Measurements from ENCODE around the gene CDRT15L2.
"Not testable (repeated sequence)": the region's sequence is repeated elsewhere in the genome, so short reads cannot be mapped to it uniquely, and the experiment has no call there.

CDRT15L2 gene

DNA sequence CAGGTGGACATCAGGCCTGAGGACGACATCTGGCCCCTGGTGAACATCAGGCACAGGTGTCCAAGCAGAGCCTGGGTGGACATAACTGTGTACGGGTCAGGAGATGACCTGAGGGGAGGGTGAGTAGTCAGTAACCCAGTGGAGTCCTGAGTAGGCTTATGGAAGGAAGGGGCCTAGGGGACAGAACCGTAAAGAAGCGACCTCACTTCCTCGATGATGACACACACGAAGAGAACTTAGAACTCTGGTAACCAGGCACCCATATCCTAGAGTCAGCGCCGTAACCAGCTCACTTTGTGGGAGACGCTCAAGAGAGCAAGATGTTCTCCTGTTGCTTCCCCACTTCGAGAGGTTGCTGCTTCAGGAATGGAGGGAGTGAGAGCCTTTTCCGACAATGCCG lies at the start of gene CDRT15L2:
CDRT15L2 (plus strand) TSS at position 301 of the 400 bp plus-strand sequence; CDS start at position 321, 20 bp downstream.
- DNase-seq = not testable (repeated sequence)

DNA sequence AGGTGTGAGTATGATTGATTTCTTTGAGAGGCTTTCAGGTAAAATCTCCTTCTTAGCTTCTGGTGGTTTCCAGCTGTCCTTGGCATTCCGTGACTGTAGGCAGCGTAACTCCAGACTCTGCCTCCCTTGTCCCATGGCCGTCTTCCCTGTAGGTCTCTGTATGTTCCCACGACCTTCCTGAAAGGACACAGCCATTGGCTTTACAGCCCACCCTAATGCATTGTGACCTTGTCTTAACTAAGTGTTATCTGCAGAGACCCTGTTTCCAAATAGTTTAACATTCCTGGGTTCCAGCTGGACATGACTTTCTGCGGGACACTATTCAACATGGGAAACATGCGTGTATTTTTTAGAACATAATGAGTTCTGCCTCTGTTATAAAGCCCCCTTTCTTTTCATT lies 49.4 kb upstream of the CDRT15L2 start:
- not testable (repeated sequence) for DNase-seq

DNA sequence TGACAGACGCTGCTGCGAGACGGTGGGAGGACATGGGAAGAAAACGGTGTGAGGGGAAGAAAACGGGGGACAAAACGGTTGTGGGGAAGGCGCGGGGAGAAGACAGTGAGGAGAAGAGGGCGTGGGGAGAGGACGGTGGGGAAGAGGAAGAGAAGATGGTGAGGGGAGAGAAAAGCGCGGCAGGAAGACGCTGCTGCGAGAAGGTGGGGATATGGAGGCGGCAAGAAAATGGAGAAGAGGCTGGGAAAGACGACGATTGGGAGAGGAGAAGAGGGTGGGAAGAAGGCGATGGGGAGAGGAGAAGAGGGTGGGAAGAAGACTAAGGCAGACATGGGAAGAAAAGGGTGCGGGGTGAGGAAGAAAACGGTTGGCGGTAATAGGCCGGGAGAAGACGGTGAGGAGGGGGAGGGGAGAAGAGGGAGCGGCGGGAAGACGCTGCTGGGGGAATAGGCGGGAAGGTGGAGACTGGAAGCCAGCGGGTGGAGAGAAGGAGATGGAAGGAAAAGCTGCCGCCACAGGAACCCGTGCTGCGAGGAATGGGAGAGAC lies 46.9 kb upstream of the CDRT15L2 start:
- not testable (repeated sequence) for DNase-seq

DNA sequence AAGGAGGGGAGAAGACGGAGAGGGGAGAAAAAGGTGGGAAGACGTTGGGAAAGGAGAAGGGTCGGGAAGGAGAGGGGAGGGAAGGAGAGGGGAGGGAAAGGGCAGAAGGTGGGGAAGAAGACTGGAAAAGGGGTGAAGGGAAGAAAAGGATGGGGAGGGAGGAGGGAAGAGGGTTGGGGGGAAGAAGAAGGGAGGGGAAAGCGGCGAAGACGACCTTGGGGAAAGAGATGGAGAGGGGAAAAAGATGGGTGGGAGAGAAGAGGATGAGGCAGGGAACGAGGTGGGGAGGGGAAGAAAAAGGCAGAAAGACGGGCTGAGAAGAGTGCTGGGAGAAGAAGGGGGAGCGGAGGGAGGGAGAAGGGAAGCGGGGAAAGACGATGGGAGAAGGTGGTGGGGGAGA lies 46.3 kb upstream of the CDRT15L2 start:
- not testable (repeated sequence) for DNase-seq

DNA sequence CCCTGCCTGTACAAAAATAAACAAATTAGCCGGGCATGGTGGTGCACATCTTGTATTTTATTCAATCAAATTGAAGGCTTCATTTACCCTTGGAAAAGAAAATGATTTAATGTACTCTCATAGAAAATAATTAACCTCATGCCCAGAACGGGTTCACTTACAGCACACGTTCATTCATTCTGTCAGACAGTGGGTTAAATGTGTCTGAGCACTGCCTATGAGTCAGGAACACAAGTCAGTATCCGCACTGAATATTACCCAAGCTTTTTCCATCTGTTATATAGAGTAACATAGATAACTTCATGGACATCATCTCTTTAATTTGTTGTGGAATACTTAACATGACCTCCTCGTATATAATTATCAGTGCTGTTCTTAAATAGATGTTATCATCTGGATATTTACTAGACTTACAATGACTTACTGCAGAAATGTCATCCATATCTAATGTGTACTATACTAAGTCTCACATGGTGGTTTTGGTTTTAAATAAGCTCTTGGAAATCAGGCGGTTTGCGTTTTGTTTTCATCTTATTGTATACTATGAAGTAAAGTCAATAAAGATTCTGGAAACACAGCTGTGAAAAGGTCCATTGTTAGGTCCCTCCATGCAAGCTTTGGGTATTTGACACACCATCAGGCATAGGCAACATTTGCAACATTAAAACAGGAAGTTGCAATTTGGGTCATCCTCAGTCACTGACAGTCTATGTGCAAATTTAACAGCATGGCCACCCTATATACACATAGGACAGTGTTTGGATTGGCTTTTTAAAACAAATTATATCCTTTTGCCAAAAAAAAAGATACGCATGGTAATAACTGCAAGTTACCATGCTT lies 44.6 kb upstream of the CDRT15L2 start:
- DNase-seq = not testable (repeated sequence)

DNA sequence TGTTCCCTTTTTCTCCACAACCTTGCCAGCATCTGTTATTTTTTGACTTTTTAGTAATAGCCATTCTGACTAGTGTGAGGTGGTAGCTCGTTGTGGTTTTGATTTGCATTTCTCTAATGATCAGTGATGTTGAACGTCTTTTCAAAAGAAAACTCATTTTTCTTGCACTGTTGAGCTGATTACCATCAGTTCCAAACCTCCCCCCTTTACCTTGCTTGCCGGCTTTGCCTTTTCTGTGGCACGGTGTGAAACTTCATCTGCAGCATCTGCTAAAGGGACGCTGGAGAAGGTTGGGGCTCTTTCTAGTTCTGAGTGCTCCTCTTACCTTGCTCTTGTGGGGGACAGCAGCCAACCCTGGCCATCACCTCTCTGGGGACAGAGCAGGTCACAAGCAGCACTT lies 39.1 kb upstream of the CDRT15L2 start:
- not testable (repeated sequence) for DNase-seq

DNA sequence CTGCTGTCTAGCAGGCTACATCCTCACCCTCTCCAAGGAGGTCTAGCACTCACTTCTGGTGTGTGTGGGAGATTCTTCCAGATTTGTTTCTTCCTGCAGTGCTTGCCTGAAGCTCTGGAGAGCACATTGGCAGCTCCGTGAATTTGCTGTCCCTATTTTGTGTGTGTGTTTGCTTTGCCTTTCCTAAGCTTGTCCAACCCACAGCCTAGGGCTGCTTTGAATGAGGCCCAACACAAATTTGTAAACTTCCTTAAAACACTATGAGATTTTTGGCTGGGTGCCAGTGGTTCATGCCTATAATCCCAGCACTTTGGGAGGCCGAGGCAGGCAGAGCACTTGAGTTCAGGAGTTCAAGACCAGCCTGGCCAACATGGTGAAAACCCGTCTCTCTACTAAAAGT lies 38.7 kb upstream of the CDRT15L2 start:
- DNase-seq = not testable (repeated sequence)

DNA sequence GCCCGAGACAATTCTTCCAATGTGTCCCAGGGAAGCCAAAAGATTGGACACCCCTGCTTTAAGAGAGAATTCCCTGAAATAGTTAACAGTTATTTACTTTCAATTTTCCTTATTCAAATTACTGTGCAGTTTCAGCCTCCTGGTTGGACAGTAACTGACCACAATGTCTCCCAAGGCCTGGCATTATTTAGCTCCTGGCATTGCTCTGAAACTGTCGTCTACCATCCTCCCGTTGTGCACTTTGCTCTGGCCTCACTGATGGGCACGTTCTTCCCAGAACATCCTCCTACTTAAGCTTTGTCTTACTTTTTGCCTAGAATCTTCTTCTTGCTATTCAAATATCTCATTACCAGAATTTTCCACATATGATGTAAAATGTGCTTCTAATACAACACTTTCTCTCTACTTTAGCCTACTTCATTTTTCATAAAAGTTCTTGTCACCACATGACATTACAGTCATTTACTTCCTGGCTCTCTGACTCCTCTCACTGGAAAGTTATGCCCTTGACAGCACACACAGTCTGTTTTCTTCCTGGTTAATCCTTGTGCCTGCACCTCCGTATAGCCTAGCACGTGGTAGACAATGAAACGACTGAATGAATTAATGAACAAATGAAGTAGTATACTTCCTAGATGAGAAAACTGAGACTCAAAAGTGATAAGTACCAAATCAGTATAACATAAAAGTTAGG lies 37.5 kb upstream of the CDRT15L2 start:
- DNase-seq = not testable (repeated sequence)

DNA sequence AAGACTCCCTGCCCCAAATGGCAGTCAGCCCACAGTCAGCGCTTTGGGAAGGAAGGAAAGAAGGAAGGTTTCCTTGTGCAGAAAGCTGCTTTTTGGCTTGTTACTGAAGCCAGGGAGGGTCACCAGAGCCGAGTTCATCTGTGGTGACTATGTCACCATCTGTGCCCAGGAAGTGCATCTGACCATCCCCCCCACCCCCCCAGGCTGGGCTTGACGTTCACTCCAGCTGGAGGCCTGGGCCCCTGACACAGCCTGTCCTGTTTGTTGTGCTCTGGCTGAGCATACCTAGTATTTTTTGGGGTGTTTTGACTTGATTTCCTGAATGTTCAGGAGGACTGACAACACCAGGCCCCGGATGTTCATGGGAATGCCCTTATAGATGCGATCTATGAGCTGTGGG lies 31.6 kb upstream of the CDRT15L2 start:
- not testable (repeated sequence) for DNase-seq

DNA sequence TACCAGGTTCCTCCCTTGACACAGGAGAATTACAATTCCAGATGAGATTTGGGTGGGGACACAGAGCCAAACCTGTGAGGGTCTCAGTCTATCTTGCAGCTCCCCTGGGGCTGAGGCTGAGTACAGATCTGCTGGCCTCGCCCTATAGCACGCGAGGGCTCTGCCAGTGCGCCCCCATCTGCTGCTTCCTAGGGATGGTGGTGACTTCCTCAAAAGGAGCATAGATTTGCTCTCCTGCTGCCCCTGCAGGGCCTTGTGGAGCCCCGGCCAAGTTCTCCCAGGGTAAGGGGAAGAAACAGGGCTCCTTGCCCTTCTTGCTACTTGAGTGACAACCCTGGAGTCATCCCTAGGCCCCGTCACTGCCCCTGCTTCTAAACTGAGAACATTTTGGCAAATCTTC lies 26.6 kb upstream of the CDRT15L2 start:
- not testable (repeated sequence) for DNase-seq

DNA sequence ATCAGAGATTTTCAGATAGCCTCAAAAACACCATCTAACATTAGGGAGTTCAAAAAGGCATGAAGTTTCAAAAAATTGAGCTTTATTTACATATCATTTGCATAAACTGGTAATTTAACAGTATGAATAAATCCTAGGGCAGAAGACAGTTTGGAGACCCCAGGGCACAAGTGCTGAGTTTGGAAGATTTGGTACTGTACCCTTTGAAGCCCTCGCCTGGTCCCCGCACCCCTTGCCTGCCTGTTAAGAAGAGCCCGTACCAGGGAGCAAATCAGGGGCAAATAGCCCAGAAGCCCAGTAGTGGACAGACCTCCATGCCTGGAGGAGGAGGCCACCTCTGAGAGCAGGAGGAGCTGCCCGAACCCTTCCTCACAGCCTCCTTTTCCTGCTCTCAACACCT lies 24.8 kb upstream of the CDRT15L2 start:
- not testable (repeated sequence) for DNase-seq

DNA sequence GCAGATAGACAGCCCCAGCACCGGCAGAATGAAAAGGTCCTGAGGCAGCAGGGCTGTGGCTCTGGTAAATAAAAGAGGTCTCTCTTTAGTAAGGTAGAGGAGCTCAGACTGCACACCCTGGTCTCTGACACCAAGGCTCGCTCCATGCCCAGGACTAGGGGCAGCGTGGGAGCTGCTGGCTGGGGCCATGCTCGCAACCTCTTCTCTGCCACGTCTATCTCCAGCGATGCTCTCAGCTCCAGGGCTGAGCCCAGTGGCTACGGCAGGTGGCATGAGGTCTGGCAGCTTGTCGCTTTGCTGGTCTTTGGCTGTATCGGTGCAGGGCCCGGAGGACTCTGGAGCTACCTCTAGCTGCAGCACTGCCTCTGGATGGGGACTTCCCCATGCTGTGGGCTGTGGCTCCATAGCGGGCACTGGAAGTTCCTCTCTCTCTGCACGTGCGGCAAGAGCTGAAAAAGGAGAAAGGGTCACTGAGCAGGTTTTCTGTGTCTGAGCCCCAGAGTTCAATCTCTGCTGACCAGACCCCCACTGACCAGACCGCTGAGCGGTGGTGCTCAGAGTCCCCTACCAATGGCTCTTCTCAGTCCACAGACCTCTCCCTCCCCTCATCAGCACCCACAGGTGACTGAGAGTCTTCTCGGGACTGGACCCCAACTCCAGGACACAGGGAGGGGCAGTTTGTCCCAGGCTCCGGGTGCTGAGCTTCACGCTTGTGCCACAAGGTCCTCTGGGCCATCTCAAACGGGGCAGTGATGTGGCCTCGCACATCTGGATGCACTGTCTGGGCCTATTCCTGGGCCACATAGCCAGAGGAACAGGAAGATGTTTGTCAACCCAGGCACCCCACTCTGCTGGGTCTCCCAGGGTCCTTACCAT lies 24.2 kb upstream of the CDRT15L2 start:
- DNase-seq = not testable (repeated sequence)

DNA sequence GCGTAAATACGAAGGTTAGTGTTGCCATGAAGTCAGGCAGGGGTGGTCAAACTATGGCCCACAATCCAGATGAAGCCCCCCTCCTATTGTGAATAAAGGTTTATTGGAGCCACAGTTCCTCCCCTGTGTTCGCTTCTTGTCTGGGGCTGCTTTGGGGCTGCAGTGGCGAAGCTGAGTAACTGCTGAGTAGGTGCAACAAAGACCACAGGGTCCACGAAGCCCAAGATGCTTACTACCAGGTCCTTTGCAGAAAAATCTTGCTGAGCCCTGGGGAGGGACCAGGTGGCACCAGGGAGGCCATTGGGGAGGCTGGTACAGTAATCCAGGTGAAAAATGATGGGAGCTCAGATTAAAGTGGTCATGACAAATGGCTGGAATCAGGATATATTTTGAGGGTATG lies 21.4 kb upstream of the CDRT15L2 start:
- DNase-seq = not testable (repeated sequence)

DNA sequence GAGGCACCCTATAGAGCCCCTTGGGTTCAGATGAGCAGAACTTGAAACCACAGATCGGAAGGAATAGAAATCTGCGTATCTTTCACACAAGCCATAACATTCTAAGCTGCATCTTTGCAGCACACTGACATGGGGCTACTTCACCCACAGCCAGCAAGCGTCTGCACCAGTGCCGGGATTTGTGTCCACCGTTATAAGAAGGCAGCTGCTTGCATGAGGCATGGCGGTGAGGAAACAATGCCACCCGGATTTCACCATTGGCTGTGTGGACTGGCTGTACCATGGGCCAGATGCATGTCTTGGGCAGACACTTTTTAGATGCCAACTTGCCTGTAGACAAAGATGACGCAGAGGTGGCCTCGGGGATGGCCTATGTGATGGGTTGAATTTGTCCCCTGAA lies 20.5 kb upstream of the CDRT15L2 start:
- DNase-seq = not testable (repeated sequence)

DNA sequence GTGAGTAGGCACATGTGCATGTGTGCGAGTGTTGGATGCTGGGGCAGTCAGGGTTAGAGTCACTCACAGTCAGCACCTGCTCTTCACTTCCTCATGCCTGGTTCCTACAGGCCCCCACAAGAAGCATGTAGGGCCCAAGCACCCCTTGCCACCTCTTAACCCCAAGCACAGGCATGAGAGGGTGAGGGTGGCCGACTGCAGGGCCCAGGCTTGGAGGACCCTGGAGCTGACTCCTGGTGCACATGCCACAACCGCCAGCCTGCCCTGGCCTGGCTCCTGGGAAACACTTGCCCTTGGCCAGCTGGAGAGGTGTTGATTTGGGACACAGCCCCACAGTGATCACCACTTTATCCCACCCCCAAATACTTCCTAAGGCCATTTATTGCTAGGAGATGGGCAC lies 16.9 kb upstream of the CDRT15L2 start:
- no peak for DNase-seq

DNA sequence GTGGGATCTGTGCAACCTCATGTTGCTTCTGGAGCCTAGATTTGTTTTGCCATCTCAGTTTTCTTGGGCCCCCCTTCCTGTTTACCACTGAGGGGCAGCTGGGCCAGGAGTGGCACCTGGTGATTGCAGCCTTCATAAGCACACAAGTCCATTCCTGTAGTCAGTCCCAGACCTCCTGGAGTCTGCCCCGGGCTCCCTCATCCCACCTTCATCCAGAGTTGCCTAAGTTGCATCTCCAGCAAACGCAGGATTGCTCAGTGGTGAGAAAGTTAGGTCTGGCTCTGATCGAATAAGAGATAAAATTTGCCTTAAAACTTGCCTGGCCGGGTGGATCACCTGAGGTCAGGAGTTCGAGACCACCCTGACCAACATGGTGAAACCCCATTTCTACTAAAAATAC lies 14.3 kb upstream of the CDRT15L2 start:
- DNase-seq = not testable (repeated sequence)

DNA sequence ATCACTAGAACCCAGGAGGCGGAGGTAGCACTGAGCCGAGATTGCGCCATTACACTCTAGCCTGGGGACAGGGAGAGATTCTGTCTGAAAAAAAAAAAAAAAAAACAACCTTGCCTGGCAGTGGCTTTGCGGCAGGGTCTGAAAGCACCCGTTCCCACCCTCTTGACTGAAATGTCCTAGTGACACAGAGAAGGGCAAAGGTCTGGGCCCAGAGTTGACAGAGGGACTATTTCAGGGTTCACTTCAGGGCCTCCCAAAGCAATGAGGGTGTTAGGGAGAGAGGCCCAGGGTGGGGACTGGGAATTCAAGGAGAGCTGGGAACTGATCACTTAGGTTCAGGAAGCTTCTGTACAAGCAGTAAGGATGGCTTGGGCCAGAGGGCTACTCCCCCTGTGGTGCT lies 13.8 kb upstream of the CDRT15L2 start:
- no peak for DNase-seq

DNA sequence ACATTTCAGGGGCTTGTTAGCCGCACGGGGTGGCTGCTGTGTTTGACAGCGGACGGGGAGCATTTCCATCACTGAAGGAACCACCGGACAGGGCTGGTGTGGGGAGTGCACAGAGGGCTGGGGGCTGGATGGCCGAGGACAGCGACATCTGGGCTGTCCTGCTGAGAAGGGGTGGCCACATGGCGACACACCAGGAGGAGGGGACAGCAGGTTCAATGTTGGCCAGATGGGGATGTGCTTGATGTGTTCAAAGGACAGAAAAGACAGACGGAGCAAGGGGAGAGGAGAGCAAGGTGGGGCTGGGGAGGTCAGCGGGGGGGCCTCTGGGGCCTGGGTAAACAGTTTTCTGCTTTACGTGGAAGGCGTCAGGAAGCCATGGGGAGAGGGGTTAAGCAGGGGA lies 12.8 kb upstream of the CDRT15L2 start:
- DNase-seq = not testable (repeated sequence)

DNA sequence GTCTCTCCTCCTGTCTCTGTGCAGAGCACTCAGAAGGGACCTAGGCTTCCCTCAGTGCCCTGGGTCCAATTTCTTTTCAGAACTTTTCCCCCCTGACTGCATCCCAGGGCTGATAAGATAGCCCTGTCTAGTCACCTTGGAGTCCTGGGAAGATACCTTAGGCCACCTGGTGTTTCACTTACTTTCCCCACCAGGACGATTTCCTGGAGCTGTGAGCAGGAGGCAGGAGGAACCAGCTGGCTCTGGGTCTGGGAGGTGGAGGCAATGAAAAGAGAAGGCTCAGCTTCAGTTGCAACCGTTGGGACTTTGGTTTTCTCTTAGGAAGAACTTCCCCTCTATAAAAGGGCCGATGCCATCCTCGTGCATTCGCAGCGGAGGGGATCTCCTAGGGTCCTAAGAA lies 12.1 kb upstream of the CDRT15L2 start:
- DNase-seq = not testable (repeated sequence)

DNA sequence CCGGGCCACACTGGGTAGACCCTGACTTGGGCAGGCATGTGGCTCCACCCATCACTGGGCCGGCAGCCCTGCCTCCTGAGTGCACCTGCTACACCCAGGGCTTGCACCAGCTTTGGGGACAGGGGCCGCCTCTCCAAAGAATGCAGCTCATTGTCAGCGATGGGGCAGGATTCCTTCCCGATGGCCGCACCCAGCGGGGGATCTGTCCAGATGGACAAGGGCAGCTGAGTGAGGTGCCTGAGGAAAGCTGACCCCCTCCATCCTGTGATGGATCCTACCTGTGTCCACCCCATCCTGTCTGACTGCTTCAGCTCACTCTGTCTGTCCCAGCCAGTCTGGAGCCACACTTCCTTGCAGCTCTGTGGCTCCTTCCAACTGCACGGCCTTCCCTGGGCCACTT lies 10.9 kb upstream of the CDRT15L2 start:
- not testable (repeated sequence) for DNase-seq

DNA sequence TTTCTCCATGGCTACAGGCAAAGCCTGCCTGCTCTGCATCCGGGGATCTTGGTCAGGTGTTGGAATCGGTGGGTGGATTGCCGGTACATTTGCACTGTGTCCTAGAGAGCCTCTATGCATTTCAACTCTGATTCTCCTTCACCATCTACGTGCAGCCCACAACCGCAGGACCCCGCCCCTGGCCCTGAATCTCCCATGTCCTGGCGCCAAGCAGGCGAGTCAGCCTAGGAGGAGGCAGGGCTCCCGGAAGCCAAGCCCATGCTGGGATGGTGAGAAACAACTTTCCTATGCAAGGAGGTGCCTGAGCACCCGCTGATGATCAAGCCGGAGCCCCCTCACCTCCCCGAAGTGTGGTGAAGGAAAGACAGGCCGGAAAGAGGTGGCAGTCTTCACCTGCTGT lies 7.9 kb upstream of the CDRT15L2 start:
- not testable (repeated sequence) for DNase-seq

DNA sequence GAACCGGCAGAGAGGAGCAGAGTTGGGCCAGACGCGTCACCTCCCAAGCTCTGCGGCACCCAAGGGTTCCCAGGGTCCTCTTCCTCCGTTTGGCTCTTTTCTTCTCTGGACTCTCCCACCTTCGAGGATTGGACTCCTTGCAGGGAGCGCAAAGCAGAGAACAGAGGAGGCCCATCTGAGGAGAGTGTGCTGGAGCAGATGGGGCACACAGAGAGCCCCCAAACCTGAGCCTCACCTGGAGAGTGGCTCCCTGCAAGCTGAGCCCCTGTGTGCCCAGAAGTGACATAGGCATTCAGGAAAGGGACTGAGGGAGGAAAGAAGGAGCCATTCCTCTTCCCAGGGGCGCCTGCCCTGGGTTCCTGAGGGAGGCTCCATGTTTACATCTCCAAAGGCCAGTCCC lies 6.3 kb upstream of the CDRT15L2 start:
- DNase-seq = not testable (repeated sequence)

DNA sequence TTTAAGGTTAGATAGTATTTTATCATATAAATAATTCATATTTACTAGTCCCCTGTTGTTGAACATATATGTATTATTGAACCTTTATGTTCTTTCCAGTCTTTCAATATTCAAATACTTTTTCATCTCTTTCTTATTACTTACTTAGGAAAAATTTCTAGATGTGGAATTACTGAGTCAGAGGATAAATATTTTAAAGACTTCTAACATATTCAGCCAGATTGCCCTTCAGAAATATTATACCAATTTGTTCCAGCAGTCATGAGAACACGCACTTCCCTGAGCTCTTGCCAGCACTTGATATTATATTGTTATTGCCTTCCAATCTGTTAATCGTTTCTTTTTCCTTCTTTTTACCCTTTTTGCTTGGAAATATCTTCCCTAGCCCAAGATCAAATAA lies 4.5 kb upstream of the CDRT15L2 start:
- not testable (repeated sequence) for DNase-seq

Measured in activated CD4-positive, alpha-beta T cell treated with anti-CD3 and anti-CD28 coated beads, Interleukin-2, amount 50 U/mL, for 48 hours (primary cell).